ENCODE data around the gene SLCO4C1. TPM values are rescaled to one million over a fixed set of nuclear protein-coding genes. Genes with fewer than 3 reads are reported as not detected.

SLCO4C1 gene
- polyA plus RNA-seq, 1 of the 3 experiments (the other 2 are of a cell fraction): not detected

DNA sequence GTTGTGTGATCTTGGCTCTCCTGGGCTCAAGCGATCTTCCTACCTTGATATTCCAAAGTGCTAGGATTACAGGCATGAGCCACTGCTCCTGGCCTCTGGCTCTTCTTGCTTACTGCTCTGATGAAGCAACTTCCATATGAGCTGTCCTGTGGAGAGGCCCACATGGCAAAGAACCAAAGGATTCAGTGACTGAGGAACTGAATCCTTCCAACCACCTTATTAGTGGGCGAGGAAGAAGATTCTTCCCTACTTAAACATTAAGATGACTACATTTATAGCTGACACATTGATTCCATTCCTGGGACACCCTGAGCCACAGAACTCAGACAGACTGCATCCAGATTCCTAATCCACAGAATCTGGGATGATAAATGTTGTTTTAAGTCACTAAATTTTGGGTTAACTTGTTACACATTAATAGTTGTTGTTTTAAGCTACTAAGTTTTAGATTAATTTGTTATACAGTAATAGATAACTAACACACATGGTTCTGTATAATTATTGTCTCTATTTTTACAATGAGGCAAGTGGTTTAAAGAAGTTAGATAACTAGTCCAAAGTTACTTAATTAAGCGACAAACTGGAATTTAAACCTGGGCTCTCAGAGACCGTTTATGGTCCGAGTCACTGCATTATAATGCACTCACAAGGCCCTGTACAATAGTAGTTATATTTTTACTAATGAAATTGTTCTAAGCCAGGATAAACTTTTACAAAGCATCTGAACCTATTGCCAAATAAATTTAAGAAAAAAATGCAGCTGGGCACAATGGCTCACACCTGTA lies 16.7 kb upstream of the SLCO4C1 start:
- peaks cover 0 to 6% of the 10 kb centered on the region in 2 experiments; a peak in 2 of 4 replicates for H3K4me1 ChIP-seq (ENCODE audit: control insufficient read depth in 1 of 2, insufficient read depth in 2 of 2, low read depth in 1 of 2, low read length in 1 of 2)
- POLR2A ChIA-PET: no interaction called here
- no peak overlapping the region for H2AFZ ChIP-seq (ENCODE audit: low read depth)
- no peaks in the 10 kb centered on the region for H3K9me2 ChIP-seq
- CTCF ChIA-PET: interaction anchor here (0.9 to 2.7 kb wide), 3 partner anchors 16 to 89 kb away, joined by 3 to 30 read pairs (median 3); partner anchors contain the start of gene SLCO4C1
- TF ChIP-seq SMC3 (IDR thresholded peaks at IDR 0.05; ENCODE audit: low read depth, low read length) (no peak), EZH2phosphoT487 (IDR thresholded peaks at IDR 0.05; ENCODE audit: borderline replicate concordance, low read depth) (no peak), GABPA (IDR thresholded peaks at IDR 0.05; ENCODE audit: low read depth) (no peak), RAD21 (IDR thresholded peaks at IDR 0.05; ENCODE audit: low read length) (no peak), RFX5 (IDR thresholded peaks at IDR 0.05; ENCODE audit: low read length) (no peak), TCF12 (IDR thresholded peaks at IDR 0.05) (no peak), SIN3A (IDR thresholded peaks at IDR 0.05; ENCODE audit: borderline replicate concordance, low read depth, low read length) (no peak), NRF1 (IDR thresholded peaks at IDR 0.05; ENCODE audit: low read depth, low read length) (no peak), FOXM1 (IDR thresholded peaks at IDR 0.05; ENCODE audit: low read depth) (no peak), YY1 (IDR thresholded peaks at IDR 0.05; ENCODE audit: low read depth) (no peak), FOSL2 (IDR thresholded peaks at IDR 0.05; ENCODE audit: borderline replicate concordance, low read depth) (no peak), NFIC (IDR thresholded peaks at IDR 0.05; ENCODE audit: borderline replicate concordance) (no peak)
- TF ChIP-seq, protein P1, sequence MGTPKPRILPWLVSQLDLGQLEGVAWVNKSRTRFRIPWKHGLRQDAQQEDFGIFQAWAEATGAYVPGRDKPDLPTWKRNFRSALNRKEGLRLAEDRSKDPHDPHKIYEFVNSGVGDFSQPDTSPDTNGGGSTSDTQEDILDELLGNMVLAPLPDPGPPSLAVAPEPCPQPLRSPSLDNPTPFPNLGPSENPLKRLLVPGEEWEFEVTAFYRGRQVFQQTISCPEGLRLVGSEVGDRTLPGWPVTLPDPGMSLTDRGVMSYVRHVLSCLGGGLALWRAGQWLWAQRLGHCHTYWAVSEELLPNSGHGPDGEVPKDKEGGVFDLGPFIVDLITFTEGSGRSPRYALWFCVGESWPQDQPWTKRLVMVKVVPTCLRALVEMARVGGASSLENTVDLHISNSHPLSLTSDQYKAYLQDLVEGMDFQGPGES (IDR thresholded peaks at IDR 0.05; ENCODE audit: low read depth, low read length): no peak
- TF ChIP-seq, protein P2, sequence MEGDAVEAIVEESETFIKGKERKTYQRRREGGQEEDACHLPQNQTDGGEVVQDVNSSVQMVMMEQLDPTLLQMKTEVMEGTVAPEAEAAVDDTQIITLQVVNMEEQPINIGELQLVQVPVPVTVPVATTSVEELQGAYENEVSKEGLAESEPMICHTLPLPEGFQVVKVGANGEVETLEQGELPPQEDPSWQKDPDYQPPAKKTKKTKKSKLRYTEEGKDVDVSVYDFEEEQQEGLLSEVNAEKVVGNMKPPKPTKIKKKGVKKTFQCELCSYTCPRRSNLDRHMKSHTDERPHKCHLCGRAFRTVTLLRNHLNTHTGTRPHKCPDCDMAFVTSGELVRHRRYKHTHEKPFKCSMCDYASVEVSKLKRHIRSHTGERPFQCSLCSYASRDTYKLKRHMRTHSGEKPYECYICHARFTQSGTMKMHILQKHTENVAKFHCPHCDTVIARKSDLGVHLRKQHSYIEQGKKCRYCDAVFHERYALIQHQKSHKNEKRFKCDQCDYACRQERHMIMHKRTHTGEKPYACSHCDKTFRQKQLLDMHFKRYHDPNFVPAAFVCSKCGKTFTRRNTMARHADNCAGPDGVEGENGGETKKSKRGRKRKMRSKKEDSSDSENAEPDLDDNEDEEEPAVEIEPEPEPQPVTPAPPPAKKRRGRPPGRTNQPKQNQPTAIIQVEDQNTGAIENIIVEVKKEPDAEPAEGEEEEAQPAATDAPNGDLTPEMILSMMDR (IDR thresholded peaks at IDR 0.05): no peak
- TF ChIP-seq, protein P3, sequence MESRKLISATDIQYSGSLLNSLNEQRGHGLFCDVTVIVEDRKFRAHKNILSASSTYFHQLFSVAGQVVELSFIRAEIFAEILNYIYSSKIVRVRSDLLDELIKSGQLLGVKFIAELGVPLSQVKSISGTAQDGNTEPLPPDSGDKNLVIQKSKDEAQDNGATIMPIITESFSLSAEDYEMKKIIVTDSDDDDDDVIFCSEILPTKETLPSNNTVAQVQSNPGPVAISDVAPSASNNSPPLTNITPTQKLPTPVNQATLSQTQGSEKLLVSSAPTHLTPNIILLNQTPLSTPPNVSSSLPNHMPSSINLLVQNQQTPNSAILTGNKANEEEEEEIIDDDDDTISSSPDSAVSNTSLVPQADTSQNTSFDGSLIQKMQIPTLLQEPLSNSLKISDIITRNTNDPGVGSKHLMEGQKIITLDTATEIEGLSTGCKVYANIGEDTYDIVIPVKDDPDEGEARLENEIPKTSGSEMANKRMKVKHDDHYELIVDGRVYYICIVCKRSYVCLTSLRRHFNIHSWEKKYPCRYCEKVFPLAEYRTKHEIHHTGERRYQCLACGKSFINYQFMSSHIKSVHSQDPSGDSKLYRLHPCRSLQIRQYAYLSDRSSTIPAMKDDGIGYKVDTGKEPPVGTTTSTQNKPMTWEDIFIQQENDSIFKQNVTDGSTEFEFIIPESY (IDR thresholded peaks at IDR 0.05; ENCODE audit: borderline replicate concordance, low read depth): no peak
- no peak overlapping the region for H3K9ac ChIP-seq
- no peak overlapping the region for H3K27ac ChIP-seq (ENCODE audit: low read depth in 2 of 2, low read length in 1 of 2)
- H3F3A ChIP-seq (replicated peaks; ENCODE audit: insufficient read depth): no peaks in the 10 kb centered on the region
- no peak overlapping the region for H3K4me3 ChIP-seq (ENCODE audit: low read depth in 2 of 2, low read length in 1 of 2)
- H3K4me2 ChIP-seq: no peak overlapping the region
- no peaks in the 10 kb centered on the region for H3K79me2 ChIP-seq (ENCODE audit: insufficient read depth)
- 56% methylated on average over 5 of the region's 5 CpGs for WGBS (ENCODE audit: low lambda C conversion rate)
- H3K27me3 ChIP-seq (ENCODE audit: insufficient read depth): no peaks in the 10 kb centered on the region
- H4K20me1 ChIP-seq (ENCODE audit: insufficient read depth): no peaks in the 10 kb centered on the region
- no peaks in the 10 kb centered on the region for H3K36me3 ChIP-seq (replicated peaks in 1 of 2; ENCODE audit: control insufficient read depth in 1 of 2, insufficient read depth in 2 of 2, low read length in 1 of 2)
- DNase-seq: no peak
- no peaks in the 10 kb centered on the region for H3K9me3 ChIP-seq

Measured in SK-N-SH (cell line).